Measurements from ENCODE around the gene SFXN5. TPM values are rescaled to one million over a fixed set of nuclear protein-coding genes. Genes with fewer than 3 reads are reported as not detected.
A peak's percentile ranks its signal among the peaks of the same experiment; 100 is the strongest.

The SFXN5 gene
- total RNA-seq, 1 donor from 2014 or later: 13.1 TPM

- Histone ChIP-seq H3K9me3 (no peaks in the 10 kb centered on the region), H3K4me1 (peaks cover 23% of the 10 kb centered on the region), H3K36me3 (no peaks in the 10 kb centered on the region), H3K27ac (no peak overlapping the region), H3K27me3 (peaks cover 98% of the 10 kb centered on the region), H3K4me3 (no peak overlapping the region)
- intact Hi-C loops (cut with DNase I): no loop called here
- DNase-seq (peak; percentile 64), ATAC-seq (peak; percentile 6)
- TF ChIP-seq CTCF (IDR thresholded peaks at IDR 0.05): no peak
These were observed 146.9 kb downstream of the SFXN5 start for GRCh38 chr2:72924353-72925240.

GRCh38 chr2:72923833-72924352 lies 147.6 kb downstream of the SFXN5 start:
- TF ChIP-seq CTCF (IDR thresholded peaks at IDR 0.05): no peak
- Histone ChIP-seq H3K27me3 (peaks cover 98% of the 10 kb centered on the region), H3K36me3 (no peaks in the 10 kb centered on the region), H3K9me3 (no peaks in the 10 kb centered on the region), H3K4me3 (no peak overlapping the region), H3K4me1 (peaks cover 23% of the 10 kb centered on the region), H3K27ac (no peak overlapping the region)
- ATAC-seq (peak; percentile 4), DNase-seq (peak; percentile 64)
- intact Hi-C loops (cut with DNase I): no loop called here

GRCh38 chr2:72921853-72922252 lies 149.7 kb downstream of the SFXN5 start:
- Histone ChIP-seq H3K4me3 (no peak overlapping the region), H3K9me3 (no peaks in the 10 kb centered on the region), H3K36me3 (no peaks in the 10 kb centered on the region), H3K27me3 (peaks cover 98% of the 10 kb centered on the region), H3K4me1 (peaks cover 40% of the 10 kb centered on the region), H3K27ac (no peak overlapping the region)
- DNase-seq (no peak), ATAC-seq (no peak)
- no peak for TF ChIP-seq CTCF (IDR thresholded peaks at IDR 0.05)
- intact Hi-C loops (cut with DNase I): no loop called here

GRCh38 chr2:72921088-72921851 lies 150.2 kb downstream of the SFXN5 start:
- ATAC-seq (no peak), DNase-seq (no peak)
- H3K27me3 ChIP-seq: peaks cover 98% of the 10 kb centered on the region
- H3K4me1 ChIP-seq: peaks cover 46% of the 10 kb centered on the region
- intact Hi-C loops (cut with DNase I): no loop called here
- no peak overlapping the region for H3K4me3 ChIP-seq
- no peaks in the 10 kb centered on the region for H3K9me3 ChIP-seq
- H3K27ac ChIP-seq: no peak overlapping the region
- no peaks in the 10 kb centered on the region for H3K36me3 ChIP-seq
- TF ChIP-seq CTCF (IDR thresholded peaks at IDR 0.05): no peak

GRCh38 chr2:72920318-72921087 lies 151.0 kb downstream of the SFXN5 start:
- H3K4me1 ChIP-seq: peaks cover 53% of the 10 kb centered on the region
- peaks cover 99% of the 10 kb centered on the region for H3K27me3 ChIP-seq
- H3K9me3 ChIP-seq: no peaks in the 10 kb centered on the region
- H3K36me3 ChIP-seq: no peaks in the 10 kb centered on the region
- no peak for DNase-seq
- TF ChIP-seq CTCF (IDR thresholded peaks at IDR 0.05): no peak
- H3K4me3 ChIP-seq: peak overlapping the region; percentile 19
- intact Hi-C loops (cut with DNase I): no loop called here
- no peak for ATAC-seq
- H3K27ac ChIP-seq: no peak overlapping the region
